GM12878 (cell line): ENCODE results near the gene DIP2B. TPM values are rescaled to one million over a fixed set of nuclear protein-coding genes. Genes with fewer than 3 reads are reported as not detected.

Experiments used
- ATAC-seq: fragments of 200-7000 bp; cut with Tn5 transposase; 3 replicates; pipeline ENCODE4 v1.9.1; 2020; ENCODE audit warnings: mild to moderate bottlenecking, moderate library complexity
- BruUV-seq: library from RNA; stranded (reverse); fragments of 400-500 nt; replicated peaks from 2 replicates; lab custom pipeline; 2021; lab: Mats Ljungman, UMichigan
- CTCF ChIA-PET: fragments of 300-600 bp; sonication (Branson Sonifier 250); formaldehyde crosslinking; extraction: SDS; loops from one replicate; lab custom pipeline; 2021; ENCODE audit warnings: inconsistent platforms; lab: Yijun Ruan, JAX
- POLR2A ChIA-PET: fragments of 350-600 bp; formaldehyde crosslinking; extraction: SDS; loops from one replicate; lab custom pipeline; 2021; ENCODE audit warnings: inconsistent platforms; lab: Charles Lee
- RAD21 ChIA-PET: fragments of 300-600 bp; sonication (Branson Sonifier 250); formaldehyde crosslinking; loops from one replicate; lab custom pipeline; 2023; ENCODE audit warnings: antibody characterized with exemption; ENCODE audit not compliant: unreplicated experiment; lab: Charles Lee
- SMC1A ChIA-PET: fragments of 300-600 bp; sonication (Branson Sonifier 250); formaldehyde crosslinking; loops from one replicate; lab custom pipeline; 2023; ENCODE audit not compliant: unreplicated experiment, uncharacterized antibody; lab: Charles Lee
- DNase-seq: peaks from one replicate; pipeline ENCODE4 v3.0.0-alpha.2; 2011; ENCODE audit warnings: low read depth, low spot score
- FAIRE-seq: peaks from 3 replicates; lab custom pipeline; 2011; peaks lifted over from hg19 to GRCh38; lab: Jason Lieb, UNC
- H2AFZ ChIP-seq: 2 replicates; pipeline ENCODE4 v1.6.0; 2011; ENCODE audit warnings: low read depth, low read length, control low read depth; ENCODE audit not compliant: control insufficient read depth
- H3K27ac ChIP-seq: 2 replicates; pipeline ENCODE4 v1.5.1; 2011; ENCODE audit warnings: control low read depth; ENCODE audit not compliant: control insufficient read depth, insufficient read depth
- H3K27me3 ChIP-seq, 2 experiments: replicated peaks in 1 of 2; 2 replicates each; pipeline versions ENCODE4 v1.6.0 to v1.6.1; 2011; ENCODE audit warnings: low read length in 1 of 2; ENCODE audit not compliant: control insufficient read depth in 2 of 2, insufficient read depth in 2 of 2
- H3K36me3 ChIP-seq, 2 experiments: 2 replicates each; pipeline ENCODE4 v1.5.1; 2011; ENCODE audit warnings: low read length in 1 of 2; ENCODE audit not compliant: control insufficient read depth in 2 of 2, insufficient read depth in 2 of 2
- H3K4me1 ChIP-seq: 2 replicates; pipeline ENCODE4 v1.6.1; 2011; ENCODE audit warnings: mild to moderate bottlenecking, low read length, moderate library complexity, mixed read lengths; ENCODE audit not compliant: control insufficient read depth, insufficient read depth
- H3K4me2 ChIP-seq: 2 replicates; pipeline ENCODE4 v1.6.0; 2011; ENCODE audit warnings: control low read depth; ENCODE audit not compliant: control insufficient read depth, insufficient read depth
- H3K4me3 ChIP-seq: fragments of 200-600 bp; sonication (generic); 2 replicates; pipeline ENCODE4 v1.5.1; 2016
- H3K79me2 ChIP-seq: 2 replicates; pipeline ENCODE4 v1.6.0; 2011; ENCODE audit warnings: low read length; ENCODE audit not compliant: control insufficient read depth, insufficient read depth
- H3K9ac ChIP-seq: 2 replicates; pipeline ENCODE4 v1.8.0; 2011; ENCODE audit warnings: low read length, control low read depth, mixed read lengths; ENCODE audit not compliant: control insufficient read depth, insufficient read depth
- H3K9me3 ChIP-seq: replicated peaks from 3 replicates; pipeline ENCODE4 v1.5.1; 2011; ENCODE audit warnings: mild to moderate bottlenecking, low read length; ENCODE audit not compliant: control insufficient read depth, insufficient read depth
- H4K20me1 ChIP-seq: 2 replicates; pipeline ENCODE4 v1.6.0; 2011; ENCODE audit not compliant: control insufficient read depth, insufficient read depth
- CHD2 ChIP-seq: IDR thresholded peaks from 2 replicates; pipeline ENCODE4 v1.6.1; 2011; ENCODE audit warnings: low read depth, low read length, improper control_type of control experiment, borderline replicate concordance
- DPF2 ChIP-seq: fragments of 450-650 bp; IDR thresholded peaks from 2 replicates; pipeline ENCODE4 v1.6.1; 2017; ENCODE audit warnings: mild to moderate bottlenecking
- E4F1 ChIP-seq: fragments of 450-650 bp; IDR thresholded peaks from 2 replicates; pipeline ENCODE4 v1.6.1; 2018; ENCODE audit warnings: borderline replicate concordance, mild to moderate bottlenecking; ENCODE audit not compliant: partially characterized antibody
- ETV6 ChIP-seq, 2 experiments: fragments of 450-650 bp in 1 of 2; IDR thresholded peaks in 1 of 2; conservative IDR thresholded peaks in 1 of 2; 2 replicates each; pipeline ENCODE4 v1.6.1; 2014; ENCODE audit warnings: antibody characterized with exemption in 1 of 2, borderline replicate concordance in 1 of 2, low read depth in 1 of 2, mild to moderate bottlenecking in 1 of 2, moderate library complexity in 1 of 2
- HDAC6 ChIP-seq: fragments of 200-600 bp; sonication (generic); IDR thresholded peaks from one replicate; pipeline ENCODE4 v1.8.0; 2017; ENCODE audit warnings: antibody characterized with exemption; ENCODE audit not compliant: unreplicated experiment
- IKZF1 ChIP-seq: fragments of 450-650 bp; conservative IDR thresholded peaks from 2 replicates; pipeline ENCODE4 v1.6.1; 2017; ENCODE audit warnings: antibody characterized with exemption, mild to moderate bottlenecking
- LARP7 ChIP-seq: fragments of 450-650 bp; IDR thresholded peaks from 2 replicates; pipeline ENCODE4 v1.6.1; 2017; ENCODE audit warnings: mild to moderate bottlenecking
- MEF2B ChIP-seq: fragments of 450-650 bp; IDR thresholded peaks from 2 replicates; pipeline ENCODE4 v1.6.1; 2018; ENCODE audit warnings: mild to moderate bottlenecking, moderate library complexity; ENCODE audit not compliant: partially characterized antibody, poor library complexity, severe bottlenecking
- POLR2A ChIP-seq: IDR thresholded peaks from 2 replicates; pipeline ENCODE4 v1.6.1; 2011; ENCODE audit warnings: low read depth, mild to moderate bottlenecking, low read length
- RB1 ChIP-seq: fragments of 450-650 bp; formaldehyde crosslinking; IDR thresholded peaks from 2 replicates; pipeline ENCODE4 v1.6.1; 2017; ENCODE audit warnings: mild to moderate bottlenecking, borderline replicate concordance
- SMAD1 ChIP-seq: fragments of 450-650 bp; IDR thresholded peaks from 2 replicates; pipeline ENCODE4 v1.6.1; 2018; ENCODE audit warnings: mild to moderate bottlenecking, low read depth; ENCODE audit not compliant: partially characterized antibody
- STAT1 ChIP-seq: fragments of 450-650 bp; conservative IDR thresholded peaks from 2 replicates; pipeline ENCODE4 v1.6.1; 2014; ENCODE audit warnings: antibody characterized with exemption, mild to moderate bottlenecking
- TCF12 ChIP-seq: IDR thresholded peaks from 2 replicates; pipeline ENCODE4 v1.6.1; 2011; ENCODE audit warnings: low read depth, mild to moderate bottlenecking, low read length
- TCF3 ChIP-seq: IDR thresholded peaks from 2 replicates; pipeline ENCODE4 v1.6.1; 2012; ENCODE audit warnings: low read depth, mild to moderate bottlenecking, low read length, borderline replicate concordance; ENCODE audit not compliant: insufficient read depth
- TCF7 ChIP-seq: IDR thresholded peaks from 2 replicates; pipeline ENCODE4 v1.6.1; 2014; ENCODE audit warnings: antibody characterized with exemption, borderline replicate concordance
- ZBTB11 ChIP-seq: fragments of 450-650 bp; formaldehyde crosslinking; IDR thresholded peaks from 2 replicates; pipeline ENCODE4 v1.5.0; 2022; ENCODE audit warnings: mild to moderate bottlenecking, missing genetic modification characterization
- WGBS: methylation state at CpG from one replicate; pipeline ENCODE4 v1.1.6; 2016; ENCODE audit warnings: low lambda C conversion rate; ENCODE audit not compliant: insufficient replicate concordance, insufficient coverage; ENCODE audit errors: missing lambda C conversion rate; 5-methylcytosine and 5-hydroxymethylcytosine counted together
- in situ Hi-C: fragments of 300-500 bp; cut with MboI; formaldehyde crosslinking; loops from 9 replicates; pipeline ENCODE4 v1.14.3; 2018; ENCODE audit warnings: mixed read lengths
- intact Hi-C: fragments of 100-400 bp; cut with micrococcal nuclease; formaldehyde crosslinking; loops from one replicate; pipeline ENCODE4 v1.14.2; 2022; ENCODE audit not compliant: unreplicated experiment
- polyA plus RNA-seq, 11 experiments: library from polyadenylated mRNA; depleted of rRNA in 4 of 11; unstranded in 6 of 11; stranded (reverse) in 5 of 11; fragments of >200 nt; fragmentation: Nextera tagmentation in 4 of 11; fragmentation: Illumina TruSeq in 1 of 11; extraction: Ambion mirVana in 4 of 11; extraction: Trizol in 1 of 11; gene quantifications; 1 replicate in 1 of 11; 2 replicates in 10 of 11; pipeline versions ENCODE4 v1.2.1 to v1.2.3, GENCODE V29; 2011 to 2016; ENCODE audit warnings: inconsistent platforms in 2 of 11, missing spikeins in 2 of 11, low read depth in 1 of 11
- total RNA-seq, 4 experiments: library from RNA; depleted of rRNA in 3 of 4; stranded (reverse); fragments of >200 nt in 3 of 4; fragmentation: Illumina TruSeq in 1 of 4; extraction: Trizol in 1 of 4; gene quantifications; 2 replicates each; pipeline versions ENCODE4 v1.2.1 to v1.2.3, GENCODE V29; 2013 to 2021

Gene DIP2B
- total and polyA plus RNA-seq, 10 of the 15 experiments (the other 5 are each of a cell fraction or from before 2014, with no cell fraction given), result 4.5 to 30.0 (median 18.6) TPM

DNA sequence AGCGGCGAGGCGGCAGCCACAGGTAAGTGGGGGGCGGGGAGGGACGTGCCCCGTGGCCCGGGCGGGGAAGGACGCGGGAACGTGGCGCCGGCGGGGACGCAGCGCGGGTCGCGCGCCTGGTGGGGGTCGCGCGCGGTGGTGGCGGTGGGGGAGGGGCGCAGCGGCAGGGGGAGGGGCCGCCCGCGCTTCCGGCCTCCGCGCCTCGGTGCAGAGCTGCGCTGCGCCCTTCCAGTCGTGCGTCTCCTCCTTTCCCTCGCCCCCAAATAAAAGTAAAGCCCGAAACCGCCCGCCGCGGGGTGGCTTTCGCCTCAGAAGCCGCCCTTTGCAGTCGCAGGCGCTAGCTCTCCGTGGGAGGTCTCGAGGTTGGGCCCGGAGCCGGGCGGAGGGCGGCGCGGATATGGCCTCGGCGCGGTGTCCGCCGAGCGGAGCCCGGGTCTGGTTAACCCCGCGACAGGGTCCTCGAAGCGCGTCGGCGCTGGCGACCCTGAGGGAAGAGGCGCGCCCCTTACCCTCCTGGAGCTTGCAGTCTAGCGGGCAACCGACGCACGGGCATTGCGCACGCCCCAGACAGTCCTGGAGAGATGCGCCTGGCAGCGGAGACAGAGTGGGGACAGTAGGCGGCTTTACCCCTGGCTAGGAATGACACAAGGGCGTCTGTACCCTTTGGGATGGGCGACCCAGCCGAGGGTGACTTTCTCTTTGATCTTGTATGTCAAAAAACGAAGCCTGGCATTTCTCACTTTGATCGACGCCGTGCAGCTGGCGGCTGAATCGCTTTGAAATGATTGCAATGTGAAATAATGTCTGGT lies 259.7 kb downstream of the DIP2B start:
- H3K27me3 ChIP-seq, result no peaks in the 10 kb centered on the region
- peak overlapping the region; percentile 70 for H3K4me2 ChIP-seq
- BruUV-seq, result no TSS peak
- 1% methylated on average over 52 of the region's 91 CpGs for WGBS
- peak overlapping the region; percentile 84 for H2AFZ ChIP-seq
- H3K9ac ChIP-seq, result peak overlapping the region; percentile 95
- no peak for DNase-seq
- ChIA-PET POLR2A (interaction anchor here (0.7 to 2.3 kb wide), 12 partner anchors 9 to 577 kb away, joined by 3 to 11 read pairs (median 4); partner anchors contain the start of gene SLC11A2), CTCF (interaction anchor here (0.6 to 4.4 kb wide), 43 partner anchors 9 to 768 kb away, joined by 3 to 88 read pairs (median 4); partner anchors contain the start of genes DAZAP2, LETMD1 and SLC11A2), RAD21 (interaction anchor here (0.6 to 4.6 kb wide), 35 partner anchors 10 to 653 kb away, joined by 3 to 64 read pairs (median 4); partner anchors contain the start of genes DAZAP2, DIP2B, POU6F1 and SLC11A2), SMC1A (interaction anchor here (0.7 to 6.5 kb wide), 31 partner anchors 9 to 576 kb away, joined by 3 to 75 read pairs (median 4); partner anchors contain the start of genes LIMA1 and SLC11A2)
- intact Hi-C loops (loop anchor here (1.0 to 10.0 kb wide), 4 partner anchors 61 to 560 kb away; partner anchors contain the start of genes BIN2 and SLC11A2), in situ Hi-C loops (no loop called here)
- peak overlapping the region; percentile 87 for H3K4me3 ChIP-seq
- H3K4me1 ChIP-seq, result peaks cover 4% of the 10 kb centered on the region; the same call in 1 of the 2 replicates
- no peak for FAIRE-seq
- no peaks in the 10 kb centered on the region for H3K9me3 ChIP-seq
- peaks cover 55% of the 10 kb centered on the region for H3K79me2 ChIP-seq
- peak; percentile 68 for ATAC-seq
- H4K20me1 ChIP-seq, result 0 out of 2 replicates have a peak, but pooled peaks cover 4% of the 10 kb centered on the region
- H3K36me3 ChIP-seq, result no peaks in the 10 kb centered on the region
- peak overlapping the region; percentile 93 for H3K27ac ChIP-seq
- peak; percentile 61 for TF ChIP-seq DPF2
- TF ChIP-seq IKZF1, result peak; percentile 64; the same call in 1 of the 2 replicates
- TF ChIP-seq TCF7, result peak; percentile 50; the same call in 1 of the 2 replicates
- TF ChIP-seq CHD2, result peak; percentile 48; the same call in 1 of the 2 replicates
- TF ChIP-seq MEF2B, result no peak
- no peak for TF ChIP-seq ZBTB11
- TF ChIP-seq TCF3, result 0 out of 2 replicates have a peak, but pooled peaks have one; percentile 57
- peak; percentile 40; the same call in 1 of the 2 replicates for TF ChIP-seq RB1
- TF ChIP-seq SMAD1, result no peak
- peak; percentile 12; the same call in 1 of the 2 replicates for TF ChIP-seq POLR2A
- peak; percentile 37 for TF ChIP-seq HDAC6
- TF ChIP-seq STAT1, result 0 out of 2 replicates have a peak, but pooled peaks have one; percentile 21
- TF ChIP-seq ETV6 (conservative IDR thresholded peaks at IDR 0.05 in 1 of 2, IDR thresholded peaks at IDR 0.05 in 1 of 2; ENCODE audit: borderline replicate concordance in 1 of 2, low read depth in 1 of 2), result peak in 1 of 2 experiments; percentile 33; a peak in 1 of 4 replicates
- TF ChIP-seq E4F1, result no peak
- TF ChIP-seq TCF12, result no peak
- peak; percentile 80 for TF ChIP-seq LARP7
